Calu3 (cell line): ENCODE results near the gene ASB7. TPM values are rescaled to one million over a fixed set of nuclear protein-coding genes. Genes with fewer than 3 reads are reported as not detected.

ENCODE experiments used
- BruUV-seq: library from RNA; stranded (reverse); fragments of 400-500 nt; replicated peaks from 2 replicates; lab custom pipeline; 2021; lab: Mats Ljungman, UMichigan
- CTCF ChIA-PET: fragments of 300-600 bp; sonication (Branson Sonifier 250); formaldehyde crosslinking; loops from one replicate; lab custom pipeline; 2022; ENCODE audit warnings: antibody characterized with exemption; lab: Charles Lee
- DNase-seq: peaks from one replicate; pipeline ENCODE4 v3.0.0; 2022
- H3K27ac Mint-ChIP-seq: one replicate; pipeline ENCODE4 v1.8.0; 2022; ENCODE audit warnings: mixed read lengths; ENCODE audit not compliant: unreplicated experiment
- H3K27me3 Mint-ChIP-seq: one replicate; pipeline ENCODE4 v1.8.0; 2022; ENCODE audit warnings: mixed read lengths; ENCODE audit not compliant: unreplicated experiment
- H3K36me3 Mint-ChIP-seq: one replicate; pipeline ENCODE4 v1.8.0; 2022; ENCODE audit warnings: mild to moderate bottlenecking, moderate library complexity, mixed read lengths; ENCODE audit not compliant: insufficient read depth, unreplicated experiment
- H3K4me1 Mint-ChIP-seq: one replicate; pipeline ENCODE4 v1.8.0; 2022; ENCODE audit warnings: mild to moderate bottlenecking, low read depth, mixed read lengths; ENCODE audit not compliant: unreplicated experiment
- H3K4me3 Mint-ChIP-seq: one replicate; pipeline ENCODE4 v1.8.0; 2022; ENCODE audit warnings: mild to moderate bottlenecking, low read depth, moderate library complexity, mixed read lengths; ENCODE audit not compliant: unreplicated experiment
- H3K9me3 Mint-ChIP-seq: one replicate; pipeline ENCODE4 v1.8.0; 2022; ENCODE audit warnings: low read depth, mixed read lengths; ENCODE audit not compliant: unreplicated experiment
- intact Hi-C: fragments of 100-400 bp; cut with micrococcal nuclease; formaldehyde crosslinking; loops from one replicate; pipeline ENCODE4 v1.10.0; 2022; ENCODE audit not compliant: unreplicated experiment
- total RNA-seq: library from RNA; stranded (reverse); gene quantifications from 2 replicates; pipeline ENCODE4 v1.2.3, GENCODE V29; 2022
- TF ChIP-seq, protein P1 (sequence below): fragments of 200-600 bp; IDR thresholded peaks from one replicate; pipeline ENCODE4 v1.8.0; 2022; ENCODE audit warnings: antibody characterized with exemption; ENCODE audit not compliant: unreplicated experiment

Gene ASB7
- total RNA-seq, 1 experiment from 2014 or later = 19.4 TPM

- CTCF ChIA-PET = interaction anchor here (0.8 kb wide), 1 partner anchor 204 kb away, joined by 3 read pairs; no protein-coding TSS in a partner anchor
- no peak overlapping the region for H3K27ac Mint-ChIP-seq
- intact Hi-C loops = no loop called here
- H3K36me3 Mint-ChIP-seq = peaks cover 4% of the 10 kb centered on the region
- no peak for DNase-seq
- TF ChIP-seq, protein P1, sequence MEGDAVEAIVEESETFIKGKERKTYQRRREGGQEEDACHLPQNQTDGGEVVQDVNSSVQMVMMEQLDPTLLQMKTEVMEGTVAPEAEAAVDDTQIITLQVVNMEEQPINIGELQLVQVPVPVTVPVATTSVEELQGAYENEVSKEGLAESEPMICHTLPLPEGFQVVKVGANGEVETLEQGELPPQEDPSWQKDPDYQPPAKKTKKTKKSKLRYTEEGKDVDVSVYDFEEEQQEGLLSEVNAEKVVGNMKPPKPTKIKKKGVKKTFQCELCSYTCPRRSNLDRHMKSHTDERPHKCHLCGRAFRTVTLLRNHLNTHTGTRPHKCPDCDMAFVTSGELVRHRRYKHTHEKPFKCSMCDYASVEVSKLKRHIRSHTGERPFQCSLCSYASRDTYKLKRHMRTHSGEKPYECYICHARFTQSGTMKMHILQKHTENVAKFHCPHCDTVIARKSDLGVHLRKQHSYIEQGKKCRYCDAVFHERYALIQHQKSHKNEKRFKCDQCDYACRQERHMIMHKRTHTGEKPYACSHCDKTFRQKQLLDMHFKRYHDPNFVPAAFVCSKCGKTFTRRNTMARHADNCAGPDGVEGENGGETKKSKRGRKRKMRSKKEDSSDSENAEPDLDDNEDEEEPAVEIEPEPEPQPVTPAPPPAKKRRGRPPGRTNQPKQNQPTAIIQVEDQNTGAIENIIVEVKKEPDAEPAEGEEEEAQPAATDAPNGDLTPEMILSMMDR = no peak
- no TSS peak for BruUV-seq
- no peak overlapping the region for H3K4me3 Mint-ChIP-seq
- H3K9me3 Mint-ChIP-seq = no peaks in the 10 kb centered on the region
- H3K4me1 Mint-ChIP-seq = peaks cover 40% of the 10 kb centered on the region
- no peaks in the 10 kb centered on the region for H3K27me3 Mint-ChIP-seq
Observed at GRCh38 chr15:100669260-100669659, 66.9 kb downstream of the ASB7 start.

DNA sequence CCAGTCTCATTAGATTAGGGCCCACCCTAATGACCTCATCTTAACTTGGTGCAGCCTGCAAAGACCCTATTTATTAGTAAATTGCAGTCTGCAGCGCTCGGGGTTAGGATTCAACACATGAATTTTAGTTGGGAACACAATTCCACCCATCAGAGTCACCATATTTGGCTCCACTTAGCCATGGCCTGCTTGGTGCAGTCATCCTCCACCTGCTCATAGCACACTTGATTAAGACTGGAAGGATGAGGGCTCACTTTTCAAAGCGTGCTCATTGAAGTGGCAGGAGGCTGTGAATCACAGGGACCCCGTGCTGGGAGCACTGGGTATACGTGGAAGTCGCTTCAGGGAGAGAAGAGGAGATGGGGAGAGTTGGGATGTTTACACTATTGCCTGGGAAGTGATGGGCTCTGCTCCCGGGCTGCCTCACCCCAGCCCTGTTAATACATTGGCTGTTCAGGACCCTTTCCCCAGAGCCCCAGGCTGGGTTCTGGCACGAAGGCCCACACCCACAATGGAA is 68.2 kb downstream of the ASB7 start:
- Mint-ChIP-seq H3K27me3 (no peaks in the 10 kb centered on the region), H3K4me3 (no peak overlapping the region), H3K36me3 (peaks cover 4% of the 10 kb centered on the region), H3K9me3 (no peaks in the 10 kb centered on the region), H3K4me1 (peaks cover 32% of the 10 kb centered on the region), H3K27ac (no peak overlapping the region)
- no peak for DNase-seq
- BruUV-seq = no TSS peak
- TF ChIP-seq, protein P1 = no peak
- CTCF ChIA-PET = interaction anchor here (1.0 to 2.2 kb wide), 3 partner anchors 43 to 197 kb away, joined by 3 to 10 read pairs (median 3); no protein-coding TSS in a partner anchor
- intact Hi-C loops = no loop called here

DNA sequence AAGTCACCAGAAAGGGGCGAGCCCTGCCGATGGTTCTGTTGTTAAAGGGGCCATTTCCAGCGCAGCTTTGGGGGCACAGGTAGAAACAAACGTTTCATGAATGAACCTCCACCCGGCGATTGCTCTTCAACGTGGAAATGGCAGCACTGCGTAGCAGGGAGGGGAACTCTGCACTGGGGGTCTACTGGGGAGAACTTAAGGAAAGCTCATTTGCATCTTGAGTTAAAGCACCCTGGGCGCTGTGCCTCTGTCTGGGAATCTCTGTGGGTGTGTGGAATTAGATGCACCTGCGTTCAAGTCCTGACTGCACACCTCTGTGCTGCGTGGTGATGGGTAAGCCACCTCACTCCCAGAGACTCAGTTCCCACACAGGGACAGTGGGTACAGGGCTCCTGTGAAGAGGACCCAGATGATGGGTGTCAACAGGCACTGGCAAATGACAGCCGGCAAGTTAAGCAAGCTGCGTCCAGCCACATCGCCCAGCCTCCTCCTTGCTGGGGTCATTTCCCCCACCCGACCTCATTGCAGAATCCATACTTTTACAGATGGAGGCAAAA is 68.8 kb downstream of the ASB7 start:
- CTCF ChIA-PET = interaction anchor here (1.0 to 2.3 kb wide), 6 partner anchors 42 to 202 kb away, joined by 3 to 28 read pairs (median 4); no protein-coding TSS in a partner anchor
- BruUV-seq = no TSS peak
- peaks cover 4% of the 10 kb centered on the region for H3K36me3 Mint-ChIP-seq
- no peak overlapping the region for H3K4me3 Mint-ChIP-seq
- intact Hi-C loops = no loop called here
- TF ChIP-seq, protein P1 = no peak
- H3K27me3 Mint-ChIP-seq = no peaks in the 10 kb centered on the region
- peak overlapping the region; percentile 86 for H3K27ac Mint-ChIP-seq
- peaks cover 32% of the 10 kb centered on the region for H3K4me1 Mint-ChIP-seq
- no peak for DNase-seq
- no peaks in the 10 kb centered on the region for H3K9me3 Mint-ChIP-seq

DNA sequence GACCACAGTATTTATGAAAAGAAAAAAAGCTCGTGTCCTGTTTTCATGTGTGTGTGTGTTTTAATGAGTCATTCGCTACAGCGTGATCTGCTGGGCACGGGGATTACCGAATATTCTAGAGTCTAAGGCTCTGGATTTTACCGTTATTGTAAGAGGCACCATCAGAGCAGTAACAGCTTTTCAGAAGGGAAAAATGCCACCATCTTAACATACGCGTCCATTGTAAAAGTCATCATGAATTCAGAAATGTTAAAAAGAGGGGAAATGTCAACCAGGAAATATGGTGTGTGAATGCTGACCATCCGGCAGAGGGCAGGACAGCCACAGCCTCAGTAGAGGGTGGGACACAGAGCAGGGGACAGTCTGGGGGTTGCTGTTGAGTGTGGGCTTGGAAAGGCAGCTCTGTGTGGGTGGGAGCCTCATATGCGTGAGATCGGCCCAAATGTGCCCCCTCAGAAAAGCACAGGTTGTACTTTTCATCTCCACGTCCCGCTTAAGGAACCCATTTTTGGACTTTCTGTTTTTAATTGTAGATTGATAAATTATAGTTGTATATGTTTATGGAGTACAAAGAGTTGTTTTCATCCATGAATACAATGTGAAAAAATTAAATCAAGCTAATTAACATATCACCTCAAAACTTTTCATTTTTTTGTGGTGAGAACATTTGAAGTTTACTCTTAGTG is 69.6 kb downstream of the ASB7 start:
- CTCF ChIA-PET = interaction anchor here (0.6 to 2.3 kb wide), 9 partner anchors 31 to 341 kb away, joined by 3 to 28 read pairs (median 4); no protein-coding TSS in a partner anchor
- H3K36me3 Mint-ChIP-seq = peaks cover 4% of the 10 kb centered on the region
- no peaks in the 10 kb centered on the region for H3K27me3 Mint-ChIP-seq
- peaks cover 32% of the 10 kb centered on the region for H3K4me1 Mint-ChIP-seq
- TF ChIP-seq, protein P1 = peak; percentile 81
- H3K9me3 Mint-ChIP-seq = no peaks in the 10 kb centered on the region
- peak; percentile 78 for DNase-seq
- peak overlapping the region; percentile 16 for H3K4me3 Mint-ChIP-seq
- peak overlapping the region; percentile 86 for H3K27ac Mint-ChIP-seq
- BruUV-seq = no TSS peak
- intact Hi-C loops = loop anchor here (1.0 to 2.0 kb wide), 4 partner anchors 41 to 201 kb away; no protein-coding TSS in a partner anchor
